Measurements from ENCODE around the gene TEAD1.

- TF ChIP-seq POLR2A (IDR thresholded peaks at IDR 0.05; ENCODE audit: low read depth, low read length), result no peak
- TF ChIP-seq CTCF (IDR thresholded peaks at IDR 0.05; ENCODE audit: extremely low read depth in 1 of 2, insufficient read depth in 1 of 2, low read depth in 1 of 2, low read length in 2 of 2), result no peak
- no peak for TF ChIP-seq POLR2AphosphoS5 (IDR thresholded peaks at IDR 0.05; ENCODE audit: insufficient read depth, low read depth, low read length)
- no peak for TF ChIP-seq EZH2 (IDR thresholded peaks at IDR 0.05; ENCODE audit: borderline replicate concordance, low read depth, low read length, severe bottlenecking)
- no peak for TF ChIP-seq MYC (IDR thresholded peaks at IDR 0.05; ENCODE audit: low read depth, low read length)
These were observed 55.7 kb downstream of the TEAD1 start for GRCh38 chr11:12729941-12730340.
